ENCODE measurements around the gene UQCRC1. TPM values are rescaled to one million over a fixed set of nuclear protein-coding genes. Genes with fewer than 3 reads are reported as not detected.

Gene UQCRC1
- total RNA-seq, 1 donor from 2014 or later, result 182 TPM

GRCh38 chr3:48581621-48582481 lies 27.6 kb downstream of the UQCRC1 start:
- Histone ChIP-seq H3K27ac (ENCODE audit: low read depth, low read length) (no peak overlapping the region), H3K9ac (ENCODE audit: low read depth in 1 of 3, low read length in 3 of 3) (no peak overlapping the region), H3K9me3 (ENCODE audit: control insufficient read depth in 3 of 3, low read length in 3 of 3) (no peaks in the 10 kb centered on the region), H3K27me3 (ENCODE audit: control insufficient read depth in 3 of 3, insufficient read depth in 3 of 3, low read length in 3 of 3) (no peaks in the 10 kb centered on the region), H3K4me3 (ENCODE audit: low read length in 3 of 3) (no peak overlapping the region), H3K4me1 (ENCODE audit: control insufficient read depth in 3 of 3, insufficient read depth in 3 of 3, low read length in 3 of 3) (no peaks in the 10 kb centered on the region), H3K36me3 (ENCODE audit: control insufficient read depth in 3 of 3, insufficient read depth in 3 of 3, low read length in 3 of 3) (peaks cover 6 to 26% (median 14%) of the 10 kb centered on the region in 3 donors)

- no peaks in the 10 kb centered on the region for H3K27me3 ChIP-seq (ENCODE audit: control insufficient read depth in 3 of 3, insufficient read depth in 3 of 3, low read length in 3 of 3)
- no peak overlapping the region for H3K9ac ChIP-seq (ENCODE audit: low read depth in 1 of 3, low read length in 3 of 3)
- H3K36me3 ChIP-seq (ENCODE audit: control insufficient read depth in 3 of 3, insufficient read depth in 3 of 3, low read length in 3 of 3), result peaks cover 6 to 17% (median 10%) of the 10 kb centered on the region in 3 donors
- H3K4me3 ChIP-seq (ENCODE audit: low read length in 3 of 3), result no peak overlapping the region
- H3K4me1 ChIP-seq (ENCODE audit: control insufficient read depth in 3 of 3, insufficient read depth in 3 of 3, low read length in 3 of 3), result no peaks in the 10 kb centered on the region
- H3K27ac ChIP-seq (ENCODE audit: low read depth, low read length), result no peak overlapping the region
- H3K9me3 ChIP-seq (ENCODE audit: control insufficient read depth in 3 of 3, low read length in 3 of 3), result no peaks in the 10 kb centered on the region
Measured at GRCh38 chr3:48576647-48577046, 32.8 kb downstream of the UQCRC1 start.

- no peaks in the 10 kb centered on the region for H3K27me3 ChIP-seq (ENCODE audit: control insufficient read depth in 3 of 3, insufficient read depth in 3 of 3, low read length in 3 of 3)
- H3K4me3 ChIP-seq (ENCODE audit: low read length in 3 of 3), result no peak overlapping the region
- H3K27ac ChIP-seq (ENCODE audit: low read depth, low read length), result no peak overlapping the region
- no peak overlapping the region for H3K9ac ChIP-seq (ENCODE audit: low read depth in 1 of 3, low read length in 3 of 3)
- H3K36me3 ChIP-seq (ENCODE audit: control insufficient read depth in 3 of 3, insufficient read depth in 3 of 3, low read length in 3 of 3), result peaks cover 9 to 20% (median 11%) of the 10 kb centered on the region in 3 donors
- H3K4me1 ChIP-seq (ENCODE audit: control insufficient read depth in 3 of 3, insufficient read depth in 3 of 3, low read length in 3 of 3), result no peaks in the 10 kb centered on the region
- no peaks in the 10 kb centered on the region for H3K9me3 ChIP-seq (ENCODE audit: control insufficient read depth in 3 of 3, low read length in 3 of 3)
Measured at GRCh38 chr3:48575366-48575765, 34.1 kb downstream of the UQCRC1 start.

GRCh38 chr3:48573973-48574585 lies 35.4 kb downstream of the UQCRC1 start:
- H3K9me3 ChIP-seq (ENCODE audit: control insufficient read depth in 3 of 3, low read length in 3 of 3), result no peaks in the 10 kb centered on the region
- peaks cover 9 to 20% (median 11%) of the 10 kb centered on the region in 3 donors for H3K36me3 ChIP-seq (ENCODE audit: control insufficient read depth in 3 of 3, insufficient read depth in 3 of 3, low read length in 3 of 3)
- no peak overlapping the region for H3K27ac ChIP-seq (ENCODE audit: low read depth, low read length)
- no peak overlapping the region for H3K9ac ChIP-seq (ENCODE audit: low read depth in 1 of 3, low read length in 3 of 3)
- no peaks in the 10 kb centered on the region for H3K4me1 ChIP-seq (ENCODE audit: control insufficient read depth in 3 of 3, insufficient read depth in 3 of 3, low read length in 3 of 3)
- H3K4me3 ChIP-seq (ENCODE audit: low read length in 3 of 3), result no peak overlapping the region
- H3K27me3 ChIP-seq (ENCODE audit: control insufficient read depth in 3 of 3, insufficient read depth in 3 of 3, low read length in 3 of 3), result no peaks in the 10 kb centered on the region

- Histone ChIP-seq H3K9ac (ENCODE audit: low read depth in 1 of 3, low read length in 3 of 3) (no peak overlapping the region), H3K9me3 (ENCODE audit: control insufficient read depth in 3 of 3, low read length in 3 of 3) (no peaks in the 10 kb centered on the region), H3K36me3 (ENCODE audit: control insufficient read depth in 3 of 3, insufficient read depth in 3 of 3, low read length in 3 of 3) (peaks cover 7 to 20% (median 9%) of the 10 kb centered on the region in 3 donors), H3K4me3 (ENCODE audit: low read length in 3 of 3) (no peak overlapping the region), H3K4me1 (ENCODE audit: control insufficient read depth in 3 of 3, insufficient read depth in 3 of 3, low read length in 3 of 3) (no peaks in the 10 kb centered on the region), H3K27ac (ENCODE audit: low read depth, low read length) (no peak overlapping the region), H3K27me3 (ENCODE audit: control insufficient read depth in 3 of 3, insufficient read depth in 3 of 3, low read length in 3 of 3) (no peaks in the 10 kb centered on the region)
Measured at GRCh38 chr3:48572517-48572916, 36.9 kb downstream of the UQCRC1 start.

GRCh38 chr3:48571938-48572337 lies 37.5 kb downstream of the UQCRC1 start:
- no peaks in the 10 kb centered on the region for H3K4me1 ChIP-seq (ENCODE audit: control insufficient read depth in 3 of 3, insufficient read depth in 3 of 3, low read length in 3 of 3)
- H3K4me3 ChIP-seq (ENCODE audit: low read length in 3 of 3), result no peak overlapping the region
- no peak overlapping the region for H3K27ac ChIP-seq (ENCODE audit: low read depth, low read length)
- H3K9me3 ChIP-seq (ENCODE audit: control insufficient read depth in 3 of 3, low read length in 3 of 3), result no peaks in the 10 kb centered on the region
- H3K36me3 ChIP-seq (ENCODE audit: control insufficient read depth in 3 of 3, insufficient read depth in 3 of 3, low read length in 3 of 3), result peaks cover 2 to 14% (median 7%) of the 10 kb centered on the region in 3 donors
- no peaks in the 10 kb centered on the region for H3K27me3 ChIP-seq (ENCODE audit: control insufficient read depth in 3 of 3, insufficient read depth in 3 of 3, low read length in 3 of 3)
- H3K9ac ChIP-seq (ENCODE audit: low read depth in 1 of 3, low read length in 3 of 3), result no peak overlapping the region

GRCh38 chr3:48569808-48570450 lies 39.5 kb downstream of the UQCRC1 start:
- H3K4me1 ChIP-seq (ENCODE audit: control insufficient read depth in 3 of 3, insufficient read depth in 3 of 3, low read length in 3 of 3), result peaks cover 0 to 5% (median 0%) of the 10 kb centered on the region in 3 donors
- no peaks in the 10 kb centered on the region for H3K9me3 ChIP-seq (ENCODE audit: control insufficient read depth in 3 of 3, low read length in 3 of 3)
- no peak overlapping the region for H3K9ac ChIP-seq (ENCODE audit: low read depth in 1 of 3, low read length in 3 of 3)
- H3K27me3 ChIP-seq (ENCODE audit: control insufficient read depth in 3 of 3, insufficient read depth in 3 of 3, low read length in 3 of 3), result no peaks in the 10 kb centered on the region
- peaks cover 5 to 12% (median 7%) of the 10 kb centered on the region in 3 donors for H3K36me3 ChIP-seq (ENCODE audit: control insufficient read depth in 3 of 3, insufficient read depth in 3 of 3, low read length in 3 of 3)
- H3K27ac ChIP-seq (ENCODE audit: low read depth, low read length), result no peak overlapping the region
- H3K4me3 ChIP-seq (ENCODE audit: low read length in 3 of 3), result no peak overlapping the region

- H3K9me3 ChIP-seq (ENCODE audit: control insufficient read depth in 3 of 3, low read length in 3 of 3), result no peaks in the 10 kb centered on the region
- H3K4me1 ChIP-seq (ENCODE audit: control insufficient read depth in 3 of 3, insufficient read depth in 3 of 3, low read length in 3 of 3), result peaks cover 0 to 5% (median 0%) of the 10 kb centered on the region in 3 donors
- no peak overlapping the region for H3K4me3 ChIP-seq (ENCODE audit: low read length in 3 of 3)
- no peaks in the 10 kb centered on the region for H3K27me3 ChIP-seq (ENCODE audit: control insufficient read depth in 3 of 3, insufficient read depth in 3 of 3, low read length in 3 of 3)
- H3K9ac ChIP-seq (ENCODE audit: low read depth in 1 of 3, low read length in 3 of 3), result no peak overlapping the region
- no peak overlapping the region for H3K27ac ChIP-seq (ENCODE audit: low read depth, low read length)
- H3K36me3 ChIP-seq (ENCODE audit: control insufficient read depth in 3 of 3, insufficient read depth in 3 of 3, low read length in 3 of 3), result peaks cover 5 to 12% (median 7%) of the 10 kb centered on the region in 3 donors
Measured at GRCh38 chr3:48569400-48569799, 40.0 kb downstream of the UQCRC1 start.

GRCh38 chr3:48568476-48568875 lies 41.0 kb downstream of the UQCRC1 start:
- Histone ChIP-seq H3K27me3 (ENCODE audit: control insufficient read depth in 3 of 3, insufficient read depth in 3 of 3, low read length in 3 of 3) (no peaks in the 10 kb centered on the region), H3K9ac (ENCODE audit: low read depth in 1 of 3, low read length in 3 of 3) (no peak overlapping the region), H3K36me3 (ENCODE audit: control insufficient read depth in 3 of 3, insufficient read depth in 3 of 3, low read length in 3 of 3) (peaks cover 5 to 12% (median 5%) of the 10 kb centered on the region in 3 donors), H3K4me1 (ENCODE audit: control insufficient read depth in 3 of 3, insufficient read depth in 3 of 3, low read length in 3 of 3) (peaks cover 0 to 5% (median 0%) of the 10 kb centered on the region in 3 donors), H3K27ac (ENCODE audit: low read depth, low read length) (no peak overlapping the region), H3K4me3 (ENCODE audit: low read length in 3 of 3) (no peak overlapping the region), H3K9me3 (ENCODE audit: control insufficient read depth in 3 of 3, low read length in 3 of 3) (no peaks in the 10 kb centered on the region)

- Histone ChIP-seq H3K9ac (ENCODE audit: low read depth in 1 of 3, low read length in 3 of 3) (no peak overlapping the region), H3K4me3 (ENCODE audit: low read length in 3 of 3) (no peak overlapping the region), H3K4me1 (ENCODE audit: control insufficient read depth in 3 of 3, insufficient read depth in 3 of 3, low read length in 3 of 3) (peaks cover 0 to 5% (median 0%) of the 10 kb centered on the region in 3 donors), H3K27ac (ENCODE audit: low read depth, low read length) (no peak overlapping the region), H3K36me3 (ENCODE audit: control insufficient read depth in 3 of 3, insufficient read depth in 3 of 3, low read length in 3 of 3) (peaks cover 2 to 12% (median 5%) of the 10 kb centered on the region in 3 donors), H3K9me3 (ENCODE audit: control insufficient read depth in 3 of 3, low read length in 3 of 3) (no peaks in the 10 kb centered on the region), H3K27me3 (ENCODE audit: control insufficient read depth in 3 of 3, insufficient read depth in 3 of 3, low read length in 3 of 3) (no peaks in the 10 kb centered on the region)
Measured at GRCh38 chr3:48567500-48567899, 41.9 kb downstream of the UQCRC1 start.
